GM18499 (cell line): ENCODE measurements around the gene TUBA1C.
"Not testable (repeated sequence)": the region's sequence is repeated elsewhere in the genome, so short reads cannot be mapped to it uniquely, and the experiment has no call there.

Experiments used
- ATAC-seq: cut with Tn5 transposase; IDR thresholded peaks from one replicate; pipeline ENCODE4 v1.9.1; 2021; ENCODE audit warnings: moderate number of reproducible peaks; ENCODE audit not compliant: insufficient read depth, unreplicated experiment

Gene TUBA1C

DNA sequence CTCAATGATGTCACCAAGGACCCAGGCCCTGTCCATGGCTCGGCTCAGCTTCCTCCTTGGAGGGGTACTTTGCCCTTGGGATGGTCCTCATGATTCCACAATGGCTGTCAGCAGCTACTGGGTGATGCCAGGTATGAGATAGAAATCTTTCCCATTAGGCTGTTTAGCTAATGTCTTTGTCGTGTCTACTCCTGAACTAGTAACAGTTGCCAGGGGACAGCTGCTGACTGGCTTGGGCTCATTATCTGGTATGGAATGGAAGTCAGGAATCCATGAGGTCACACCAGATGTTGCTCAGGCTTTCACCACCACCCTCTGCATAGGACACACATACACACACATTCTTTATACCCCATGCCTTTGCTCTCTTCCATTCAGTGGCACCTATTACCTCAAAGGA is 39.3 kb downstream of the TUBA1C start:
- ATAC-seq: no peak

GRCh38 chr12:49305762-49306510 is 41.1 kb downstream of the TUBA1C start:
- ATAC-seq: no peak

GRCh38 chr12:49309386-49309785 is 44.5 kb downstream of the TUBA1C start:
- ATAC-seq: no peak

- not testable (repeated sequence) for ATAC-seq
Measured at GRCh38 chr12:49310451-49311000, 45.6 kb downstream of the TUBA1C start.

GRCh38 chr12:49314811-49315210 is 49.9 kb downstream of the TUBA1C start:
- no peak for ATAC-seq

DNA sequence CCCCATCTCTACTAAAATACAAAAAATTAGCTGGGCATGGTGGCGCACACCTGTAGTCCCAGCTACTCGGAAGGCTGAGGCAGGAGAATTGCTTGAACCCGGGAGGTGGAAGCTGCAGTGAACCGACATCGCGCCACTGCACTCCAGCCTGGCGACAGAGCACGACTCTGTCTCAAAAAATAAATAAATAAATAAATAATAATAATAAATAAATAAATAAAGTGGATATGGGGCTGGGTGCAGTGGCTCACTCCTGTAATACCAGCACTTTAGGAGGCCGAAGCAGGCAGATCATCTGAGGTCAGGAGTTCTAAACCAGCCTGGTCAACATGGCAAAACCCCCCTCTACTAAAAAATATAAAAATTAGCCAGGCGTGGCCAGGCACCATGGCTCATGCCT is 52.2 kb downstream of the TUBA1C start:
- not testable (repeated sequence) for ATAC-seq

DNA sequence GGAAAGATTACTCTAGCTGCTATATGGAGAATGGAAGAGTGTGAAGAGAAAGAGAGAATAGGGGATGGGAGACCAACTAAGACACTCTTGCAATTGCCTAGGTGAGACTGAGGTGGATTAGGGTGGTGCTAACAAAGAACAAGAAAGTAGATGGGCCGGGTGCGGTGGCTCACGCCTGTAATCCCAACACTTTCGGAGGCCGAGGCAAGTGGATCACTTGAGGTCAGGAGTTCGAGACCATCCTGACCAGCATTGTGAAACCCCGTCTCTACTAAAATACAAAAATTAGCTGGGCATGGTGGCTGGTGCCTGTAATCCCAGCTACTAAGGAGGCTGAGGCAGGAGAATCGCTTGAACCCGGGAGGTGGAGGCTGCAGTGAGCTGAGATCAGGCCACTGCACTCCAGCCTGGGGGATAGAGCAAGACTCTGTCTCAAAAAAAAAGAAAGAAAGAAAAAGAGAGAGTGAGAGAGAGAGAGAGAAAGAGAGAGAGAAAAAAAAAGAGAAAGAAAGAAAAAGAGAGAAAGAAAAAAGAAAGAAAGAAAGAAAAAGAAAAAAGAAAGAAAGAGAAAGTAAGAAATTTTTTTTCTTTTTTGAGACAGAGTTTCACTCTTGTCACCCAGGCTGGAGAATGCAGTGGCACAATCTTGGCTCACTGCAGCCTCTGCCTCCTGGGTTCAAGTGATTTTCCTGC is 55.7 kb downstream of the TUBA1C start:
- not testable (repeated sequence) for ATAC-seq

- ATAC-seq: no peak
Measured at GRCh38 chr12:49322367-49322707, 57.5 kb downstream of the TUBA1C start.

- ATAC-seq: peak; percentile 87
Measured at GRCh38 chr12:49322708-49323523, 58.0 kb downstream of the TUBA1C start, which contains the start of gene TROAP. Gene TROAP (plus strand): TSS chr12:49323255. CDS start chr12:49323609, 354 bp downstream.

- no peak for ATAC-seq
Measured at GRCh38 chr12:49323524-49324097, 58.7 kb downstream of the TUBA1C start.
